IMR-90 (cell line): ENCODE results near the gene LRPAP1. TPM values are rescaled to one million over a fixed set of nuclear protein-coding genes. Genes with fewer than 3 reads are reported as not detected.
"Not testable (repeated sequence)": the region's sequence is repeated elsewhere in the genome, so short reads cannot be mapped to it uniquely, and the experiment has no call there.

ENCODE experiments used
- ATAC-seq: fragments of 200-7000 bp; cut with Tn5 transposase; 2 replicates; pipeline ENCODE4 v1.9.1; 2020; ENCODE audit warnings: low read depth, mild to moderate bottlenecking, moderate library complexity
- BruUV-seq: library from RNA; stranded (reverse); fragments of 400-500 nt; replicated peaks from 2 replicates; lab custom pipeline; 2021; lab: Mats Ljungman, UMichigan
- CTCF ChIA-PET: fragments of 300-600 bp; formaldehyde crosslinking; extraction: SDS; loops from one replicate; lab custom pipeline; 2021; ENCODE audit warnings: antibody characterized with exemption; lab: Yijun Ruan, JAX
- POLR2A ChIA-PET: fragments of 300-600 bp; sonication (Branson Sonifier 250); formaldehyde crosslinking; loops from one replicate; lab custom pipeline; 2022; ENCODE audit warnings: antibody characterized with exemption; ENCODE audit not compliant: unreplicated experiment; lab: Charles Lee
- DNase-seq: peaks from one replicate; pipeline ENCODE4 v3.0.0; 2013
- H2AFZ ChIP-seq: replicated peaks from 2 replicates; pipeline ENCODE3; 2013; ENCODE audit warnings: low read length, mild to moderate bottlenecking; ENCODE audit not compliant: poor library complexity
- H2AK5ac ChIP-seq: 2 replicates; pipeline ENCODE4 v1.6.1; 2013; ENCODE audit warnings: low read depth, low read length, inconsistent platforms
- H2AK9ac ChIP-seq: replicated peaks from 2 replicates; pipeline ENCODE3; 2013; ENCODE audit warnings: mild to moderate bottlenecking, low read depth, low read length, moderate library complexity; ENCODE audit not compliant: poor library complexity
- H2BK120ac ChIP-seq: 2 replicates; pipeline ENCODE4 v1.6.1; 2013; ENCODE audit warnings: low read depth, low read length, inconsistent platforms
- H2BK15ac ChIP-seq: 3 replicates; pipeline ENCODE4 v1.6.1; 2013; ENCODE audit warnings: low read depth, low read length, inconsistent platforms
- H2BK20ac ChIP-seq: 2 replicates; pipeline ENCODE4 v1.6.1; 2013; ENCODE audit warnings: low read depth, mild to moderate bottlenecking, inconsistent platforms, low read length, moderate library complexity
- H2BK5ac ChIP-seq: 2 replicates; pipeline ENCODE4 v1.6.1; 2013; ENCODE audit warnings: mild to moderate bottlenecking, low read depth, low read length, inconsistent platforms; ENCODE audit not compliant: poor library complexity, severe bottlenecking
- H3K14ac ChIP-seq: replicated peaks from 2 replicates; pipeline ENCODE4 v1.6.1; 2013; ENCODE audit warnings: low read depth, low read length, inconsistent platforms
- H3K18ac ChIP-seq: 2 replicates; pipeline ENCODE4 v1.6.1; 2013; ENCODE audit warnings: low read depth, low read length, control low read depth
- H3K23ac ChIP-seq: 2 replicates; pipeline ENCODE4 v1.6.1; 2013; ENCODE audit warnings: low read depth, low read length, inconsistent platforms
- H3K27ac ChIP-seq: 2 replicates; pipeline ENCODE4 v1.5.1; 2013; ENCODE audit warnings: mild to moderate bottlenecking, control low read depth, low read length; ENCODE audit not compliant: insufficient read depth
- H3K27me3 ChIP-seq: 2 replicates; pipeline ENCODE4 v1.6.1; 2013; ENCODE audit warnings: low read length; ENCODE audit not compliant: control insufficient read depth, insufficient read depth
- H3K36me3 ChIP-seq: 2 replicates; pipeline ENCODE4 v1.6.1; 2013; ENCODE audit warnings: low read length, mixed read lengths; ENCODE audit not compliant: control insufficient read depth, insufficient read depth
- H3K4ac ChIP-seq: 2 replicates; pipeline ENCODE4 v1.6.1; 2013; ENCODE audit warnings: low read depth, low read length, inconsistent platforms
- H3K4me1 ChIP-seq: 2 replicates; pipeline ENCODE4 v1.6.1; 2013; ENCODE audit warnings: low read length, mixed read lengths; ENCODE audit not compliant: control insufficient read depth, insufficient read depth
- H3K4me2 ChIP-seq: 2 replicates; pipeline ENCODE4 v1.6.1; 2013; ENCODE audit warnings: low read depth, mild to moderate bottlenecking, control low read depth, low read length, moderate library complexity
- H3K4me3 ChIP-seq: 2 replicates; pipeline ENCODE4 v1.5.1; 2013; ENCODE audit warnings: low read depth, mild to moderate bottlenecking, control low read depth, low read length, moderate library complexity; ENCODE audit not compliant: insufficient read depth
- H3K56ac ChIP-seq: 2 replicates; pipeline ENCODE4 v1.6.1; 2013; ENCODE audit warnings: low read length, inconsistent platforms; ENCODE audit not compliant: insufficient read depth; ENCODE audit errors: extremely low read depth
- H3K79me1 ChIP-seq, 2 experiments: 2 replicates each; pipeline ENCODE4 v1.6.1; 2013; ENCODE audit warnings: low read length in 2 of 2, inconsistent platforms in 1 of 2, low read depth in 1 of 2
- H3K9ac ChIP-seq: 2 replicates; pipeline ENCODE4 v1.6.1; 2013; ENCODE audit warnings: low read depth, low read length, control low read depth
- H3K9me1 ChIP-seq: 2 replicates; pipeline ENCODE4 v1.6.1; 2013; ENCODE audit warnings: low read length, inconsistent platforms; ENCODE audit not compliant: insufficient read depth
- H3K9me3 ChIP-seq: 2 replicates; pipeline ENCODE4 v1.6.1; 2013; ENCODE audit warnings: low read length; ENCODE audit not compliant: control insufficient read depth, insufficient read depth
- H4K20me1 ChIP-seq: 2 replicates; pipeline ENCODE4 v1.6.1; 2013; ENCODE audit warnings: low read length, inconsistent platforms; ENCODE audit not compliant: insufficient read depth
- H4K5ac ChIP-seq: 2 replicates; pipeline ENCODE4 v1.6.1; 2013; ENCODE audit warnings: mild to moderate bottlenecking, low read depth, low read length, control low read depth
- H4K8ac ChIP-seq, 2 experiments: 2 replicates each; pipeline ENCODE4 v1.6.1; 2013; ENCODE audit warnings: low read depth in 2 of 2, low read length in 2 of 2, control low read depth in 1 of 2, inconsistent platforms in 1 of 2
- H4K91ac ChIP-seq: 2 replicates; pipeline ENCODE4 v1.6.1; 2013; ENCODE audit warnings: low read depth, low read length, inconsistent platforms; ENCODE audit not compliant: insufficient read depth
- WGBS, 2 experiments: methylation state at CpG; one replicate each; pipeline versions ENCODE4 v1.1.5 to v1.1.7; 2013; ENCODE audit warnings: missing lambda C conversion rate in 2 of 2; ENCODE audit not compliant: insufficient read length in 1 of 2; ENCODE audit errors: extremely low coverage in 2 of 2; 5-methylcytosine and 5-hydroxymethylcytosine counted together
- dilution Hi-C: fragments of 300-500 bp; cut with HindIII; formaldehyde crosslinking; loops from one replicate; pipeline ENCODE4 v1.14.3; 2018; ENCODE audit warnings: low sequenced_read_pairs; ENCODE audit not compliant: unreplicated experiment
- in situ Hi-C: fragments of 300-500 bp; cut with MboI; formaldehyde crosslinking; loops from 3 replicates; pipeline ENCODE4 v1.14.3; 2019; ENCODE audit warnings: low sequenced_read_pairs, inconsistent platforms, mixed read lengths
- intact Hi-C: fragments of 100-400 bp; cut with micrococcal nuclease; formaldehyde crosslinking; loops from 2 replicates; pipeline ENCODE4 v1.10.0; 2022
- polyA plus RNA-seq, 3 experiments: library from polyadenylated mRNA; depleted of rRNA; stranded (reverse); fragments of >200 nt; gene quantifications; 2 replicates each; pipeline ENCODE4 v1.2.3, GENCODE V29; 2012; ENCODE audit warnings: low replicate concordance in 1 of 3
- total RNA-seq: library from RNA; depleted of rRNA; stranded (reverse); fragments of >200 nt; gene quantifications from 2 replicates; pipeline ENCODE4 v1.2.3, GENCODE V29; 2012

Gene LRPAP1
- total and polyA plus RNA-seq, 2 of the 4 experiments (the other 2 are of a cell fraction), result 135 to 175 TPM

GRCh38 chr4:3566701-3567100 is 34.5 kb upstream of the LRPAP1 start:
- H3K27me3 ChIP-seq, DNase-seq, H3K9me1 ChIP-seq, H2BK15ac ChIP-seq, H4K91ac ChIP-seq, H3K9ac ChIP-seq, H3K4ac ChIP-seq, H3K79me1 ChIP-seq, H2AK9ac ChIP-seq, H2AFZ ChIP-seq, H3K23ac ChIP-seq, H3K14ac ChIP-seq, POLR2A ChIA-PET, H3K56ac ChIP-seq, H2BK120ac ChIP-seq, CTCF ChIA-PET, H2AK5ac ChIP-seq, ATAC-seq, dilution Hi-C loops, intact Hi-C loops, H3K36me3 ChIP-seq, H3K4me3 ChIP-seq, BruUV-seq, H4K5ac ChIP-seq, H4K8ac ChIP-seq, H3K4me2 ChIP-seq, H3K9me3 ChIP-seq, H3K27ac ChIP-seq, H2BK20ac ChIP-seq, H3K4me1 ChIP-seq, H4K20me1 ChIP-seq, in situ Hi-C loops, H3K18ac ChIP-seq: not testable (repeated sequence)
- 68% methylated on average over 5 of the region's 14 CpGs; no CpG with 5 or more reads in 1 of the 2 experiments for WGBS, 2 experiments
- peak overlapping the region; percentile 19 for H2BK5ac ChIP-seq
